SK-N-SH (cell line): ENCODE measurements around the gene IGSF9. TPM values are rescaled to one million over a fixed set of nuclear protein-coding genes. Genes with fewer than 3 reads are reported as not detected.

Experiments
- CTCF ChIA-PET: fragments of 300-600, 350-600 bp; formaldehyde crosslinking; extraction: SDS; loops from one replicate; lab custom pipeline; 2021; lab: Yijun Ruan, JAX
- POLR2A ChIA-PET: fragments of 350-600 bp; sonication (Branson Sonifier 250); formaldehyde crosslinking; extraction: SDS; loops from one replicate; lab custom pipeline; 2020; ENCODE audit warnings: antibody characterized with exemption, inconsistent platforms; lab: Yijun Ruan, JAX
- DNase-seq: peaks from one replicate; pipeline ENCODE4 v3.0.0; 2012
- H2AFZ ChIP-seq: fragments of 200-600 bp; sonication (generic); 2 replicates; pipeline ENCODE4 v1.8.1; 2016; ENCODE audit warnings: antibody characterized with exemption, mild to moderate bottlenecking, low read depth
- H3F3A ChIP-seq: fragments of 200-600 bp; sonication (generic); replicated peaks from 2 replicates; pipeline ENCODE3; 2016; ENCODE audit warnings: antibody characterized with exemption, mild to moderate bottlenecking; ENCODE audit not compliant: insufficient read depth
- H3K27ac ChIP-seq, 2 experiments: fragments of 200-500 bp in 1 of 2; fragments of 200-600 bp in 1 of 2; sonication (Bioruptor generic) in 1 of 2; sonication (generic), shearing (Covaris generic) in 1 of 2; 2 replicates each; pipeline versions ENCODE4 v1.5.1 to v1.6.1; 2014 to 2016; ENCODE audit warnings: low read depth in 2 of 2, inconsistent platforms in 1 of 2, low read length in 1 of 2, mild to moderate bottlenecking in 1 of 2, mixed read lengths in 1 of 2
- H3K27me3 ChIP-seq: fragments of 200-600 bp; sonication (generic), shearing (Covaris generic); 2 replicates; pipeline ENCODE4 v1.6.1; 2016; ENCODE audit warnings: mixed run types; ENCODE audit not compliant: insufficient read depth
- H3K36me3 ChIP-seq, 2 experiments: fragments of 200-500 bp in 1 of 2; fragments of 200-600 bp in 1 of 2; sonication (Bioruptor generic) in 1 of 2; sonication (generic) in 1 of 2; replicated peaks in 1 of 2; 2 replicates each; pipeline versions ENCODE3 to v1.5.1; 2014 to 2016; ENCODE audit warnings: low read length in 1 of 2, mild to moderate bottlenecking in 1 of 2; ENCODE audit not compliant: insufficient read depth in 2 of 2, control insufficient read depth in 1 of 2
- H3K4me1 ChIP-seq, 2 experiments: fragments of 200-500 bp in 1 of 2; fragments of 200-600 bp in 1 of 2; sonication (Bioruptor generic) in 1 of 2; sonication (generic), shearing (Covaris generic) in 1 of 2; 2 replicates each; pipeline versions ENCODE4 v1.5.1 to v1.6.1; 2014 to 2016; ENCODE audit warnings: low read depth in 1 of 2, low read length in 1 of 2, mixed run types in 1 of 2; ENCODE audit not compliant: insufficient read depth in 2 of 2, control insufficient read depth in 1 of 2
- H3K4me2 ChIP-seq: fragments of 200-600 bp; sonication (generic), shearing (Covaris generic); 2 replicates; pipeline ENCODE4 v1.6.1; 2017; ENCODE audit warnings: mixed run types
- H3K4me3 ChIP-seq, 2 experiments: fragments of 200-500 bp in 1 of 2; fragments of 200-600 bp in 1 of 2; sonication (Bioruptor generic) in 1 of 2; sonication (generic), shearing (Covaris generic) in 1 of 2; 2 replicates each; pipeline versions ENCODE4 v1.5.1 to v1.8.1; 2014 to 2016; ENCODE audit warnings: low read depth in 2 of 2, inconsistent platforms in 1 of 2, low read length in 1 of 2, mild to moderate bottlenecking in 1 of 2, mixed read lengths in 1 of 2, moderate library complexity in 1 of 2
- H3K79me2 ChIP-seq: fragments of 200-600 bp; sonication (generic); 2 replicates; pipeline ENCODE4 v1.8.1; 2017; ENCODE audit warnings: mild to moderate bottlenecking; ENCODE audit not compliant: insufficient read depth
- H3K9ac ChIP-seq: fragments of 200-600 bp; sonication (generic); 2 replicates; pipeline ENCODE4 v1.6.1; 2017; ENCODE audit warnings: mixed run types
- H3K9me2 ChIP-seq: fragments of 200-600 bp; sonication (generic); 2 replicates; pipeline ENCODE4 v1.6.1; 2017; ENCODE audit warnings: mixed run types
- H3K9me3 ChIP-seq: fragments of 200-600 bp; sonication (generic); 2 replicates; pipeline ENCODE4 v1.6.1; 2017; ENCODE audit warnings: mixed run types, mild to moderate bottlenecking, moderate library complexity
- H4K20me1 ChIP-seq: fragments of 200-600 bp; sonication (generic); 2 replicates; pipeline ENCODE4 v1.6.1; 2017; ENCODE audit warnings: mild to moderate bottlenecking, mixed run types; ENCODE audit not compliant: insufficient read depth
- EZH2phosphoT487 ChIP-seq: fragments of 200-600 bp; sonication (generic); IDR thresholded peaks from 2 replicates; pipeline ENCODE4 v1.6.1; 2017; ENCODE audit warnings: low read depth, mixed run types, mild to moderate bottlenecking, antibody characterized with exemption, moderate library complexity, borderline replicate concordance
- MXI1 ChIP-seq: IDR thresholded peaks from 2 replicates; pipeline ENCODE4 v1.6.1; 2012; ENCODE audit warnings: mild to moderate bottlenecking, low read depth, low read length, improper control_type of control experiment
- RCOR1 ChIP-seq: fragments of 150-350 bp; IDR thresholded peaks from 2 replicates; pipeline ENCODE4 v1.6.1; 2017; ENCODE audit warnings: antibody characterized with exemption, low read length
- RFX5 ChIP-seq: IDR thresholded peaks from 2 replicates; pipeline ENCODE4 v1.6.1; 2012; ENCODE audit warnings: mild to moderate bottlenecking, improper control_type of control experiment, low read length
- RXRA ChIP-seq: IDR thresholded peaks from 2 replicates; pipeline ENCODE4 v1.4.0; 2012; ENCODE audit warnings: low read depth, mild to moderate bottlenecking, borderline replicate concordance
- USF1 ChIP-seq: IDR thresholded peaks from 2 replicates; pipeline ENCODE4 v1.4.0; 2012; ENCODE audit warnings: low read depth, borderline replicate concordance
- USF2 ChIP-seq: fragments of 150-350 bp; IDR thresholded peaks from 2 replicates; pipeline ENCODE4 v1.6.1; 2017; ENCODE audit warnings: antibody characterized with exemption, low read length, low read depth, borderline replicate concordance
- YY1 ChIP-seq: IDR thresholded peaks from 2 replicates; pipeline ENCODE4 v1.4.0; 2012; ENCODE audit warnings: low read depth, mild to moderate bottlenecking
- ZBTB33 ChIP-seq: IDR thresholded peaks from 2 replicates; pipeline ENCODE4 v1.4.0; 2012; ENCODE audit warnings: low read depth, borderline replicate concordance
- WGBS: methylation state at CpG from one replicate; pipeline ENCODE4 v1.1.6; 2017; ENCODE audit warnings: low lambda C conversion rate; 5-methylcytosine and 5-hydroxymethylcytosine counted together
- polyA plus RNA-seq, 3 experiments: library from polyadenylated mRNA; depleted of rRNA; stranded (reverse); fragments of >200 nt; gene quantifications; 2 replicates each; pipeline ENCODE4 v1.2.3, GENCODE V29; 2012
- TF ChIP-seq, protein P1 (sequence below): IDR thresholded peaks from 2 replicates; pipeline ENCODE4 v1.6.1; 2012; ENCODE audit warnings: mild to moderate bottlenecking, low read depth, low read length, moderate library complexity

Gene IGSF9
- polyA plus RNA-seq, 1 of the 3 experiments (the other 2 are of a cell fraction), result 2.4 TPM

- Histone ChIP-seq H3K36me3 (no peaks in the 10 kb centered on the region), H3K9ac (no peak overlapping the region), H3K9me3 (no peaks in the 10 kb centered on the region), H3K4me1 (no peaks in the 10 kb centered on the region), H3K79me2 (no peaks in the 10 kb centered on the region), H3F3A (peaks cover 2% of the 10 kb centered on the region), H3K9me2 (no peaks in the 10 kb centered on the region), H3K4me3 (no peak overlapping the region), H3K27me3 (peaks cover 7% of the 10 kb centered on the region; the same call in 1 of the 2 replicates), H3K4me2 (no peak overlapping the region), H2AFZ (no peak overlapping the region), H4K20me1 (no peaks in the 10 kb centered on the region), H3K27ac (no peak overlapping the region)
- ChIA-PET POLR2A (no interaction called here), CTCF (interaction anchor here (0.8 to 5.0 kb wide), 3 partner anchors 17 to 21 kb away, joined by 3 to 41 read pairs (median 4); no protein-coding TSS in a partner anchor)
- DNase-seq, result no peak
- WGBS, result 36% methylated on average over 1 of the region's 1 CpG
- TF ChIP-seq RCOR1, result no peak
- TF ChIP-seq RXRA, result no peak
- TF ChIP-seq USF1, result no peak
- TF ChIP-seq YY1, result no peak
- no peak for TF ChIP-seq MXI1
- no peak for TF ChIP-seq EZH2phosphoT487
- no peak for TF ChIP-seq USF2
- TF ChIP-seq ZBTB33, result no peak
- TF ChIP-seq RFX5, result no peak
- TF ChIP-seq, protein P1, sequence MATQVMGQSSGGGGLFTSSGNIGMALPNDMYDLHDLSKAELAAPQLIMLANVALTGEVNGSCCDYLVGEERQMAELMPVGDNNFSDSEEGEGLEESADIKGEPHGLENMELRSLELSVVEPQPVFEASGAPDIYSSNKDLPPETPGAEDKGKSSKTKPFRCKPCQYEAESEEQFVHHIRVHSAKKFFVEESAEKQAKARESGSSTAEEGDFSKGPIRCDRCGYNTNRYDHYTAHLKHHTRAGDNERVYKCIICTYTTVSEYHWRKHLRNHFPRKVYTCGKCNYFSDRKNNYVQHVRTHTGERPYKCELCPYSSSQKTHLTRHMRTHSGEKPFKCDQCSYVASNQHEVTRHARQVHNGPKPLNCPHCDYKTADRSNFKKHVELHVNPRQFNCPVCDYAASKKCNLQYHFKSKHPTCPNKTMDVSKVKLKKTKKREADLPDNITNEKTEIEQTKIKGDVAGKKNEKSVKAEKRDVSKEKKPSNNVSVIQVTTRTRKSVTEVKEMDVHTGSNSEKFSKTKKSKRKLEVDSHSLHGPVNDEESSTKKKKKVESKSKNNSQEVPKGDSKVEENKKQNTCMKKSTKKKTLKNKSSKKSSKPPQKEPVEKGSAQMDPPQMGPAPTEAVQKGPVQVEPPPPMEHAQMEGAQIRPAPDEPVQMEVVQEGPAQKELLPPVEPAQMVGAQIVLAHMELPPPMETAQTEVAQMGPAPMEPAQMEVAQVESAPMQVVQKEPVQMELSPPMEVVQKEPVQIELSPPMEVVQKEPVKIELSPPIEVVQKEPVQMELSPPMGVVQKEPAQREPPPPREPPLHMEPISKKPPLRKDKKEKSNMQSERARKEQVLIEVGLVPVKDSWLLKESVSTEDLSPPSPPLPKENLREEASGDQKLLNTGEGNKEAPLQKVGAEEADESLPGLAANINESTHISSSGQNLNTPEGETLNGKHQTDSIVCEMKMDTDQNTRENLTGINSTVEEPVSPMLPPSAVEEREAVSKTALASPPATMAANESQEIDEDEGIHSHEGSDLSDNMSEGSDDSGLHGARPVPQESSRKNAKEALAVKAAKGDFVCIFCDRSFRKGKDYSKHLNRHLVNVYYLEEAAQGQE, result no peak
These were observed 41.1 kb upstream of the IGSF9 start for GRCh38 chr1:159986531-159986930.
